OCI-LY1 (cell line): Measurements from ENCODE around the gene PTGER3.

Experiments
- H2AFZ ChIP-seq: fragments of 200-600 bp; sonication (generic), shearing (Covaris generic); 2 replicates; pipeline ENCODE4 v1.6.0; 2014; ENCODE audit warnings: antibody characterized with exemption, mild to moderate bottlenecking, low read length
- H3F3A ChIP-seq: fragments of 200-600 bp; sonication (generic), shearing (Covaris generic); 2 replicates; pipeline ENCODE4 v1.6.0; 2014; ENCODE audit warnings: mild to moderate bottlenecking, antibody characterized with exemption, low read length, moderate library complexity; ENCODE audit not compliant: insufficient read depth
- H3K27ac ChIP-seq: fragments of 200-600 bp; sonication (generic); 2 replicates; pipeline ENCODE4 v1.5.1; 2014; ENCODE audit warnings: low read length, mixed run types, mild to moderate bottlenecking, low read depth; ENCODE audit not compliant: poor library complexity, severe bottlenecking
- H3K27me3 ChIP-seq: fragments of 200-600 bp; sonication (generic); 2 replicates; pipeline ENCODE4 v1.6.0; 2014; ENCODE audit warnings: antibody characterized with exemption, mild to moderate bottlenecking, low read length, moderate library complexity; ENCODE audit not compliant: insufficient read depth
- H3K36me3 ChIP-seq: fragments of 200-600 bp; sonication (generic); 2 replicates; pipeline ENCODE4 v1.6.1; 2014; ENCODE audit warnings: mild to moderate bottlenecking, antibody characterized with exemption, low read length, moderate library complexity, mixed read lengths; ENCODE audit not compliant: insufficient read depth
- H3K4me1 ChIP-seq: fragments of 200-600 bp; sonication (generic); 2 replicates; pipeline ENCODE4 v1.5.1; 2014; ENCODE audit warnings: mild to moderate bottlenecking, low read length, moderate library complexity; ENCODE audit not compliant: insufficient read depth, severe bottlenecking
- H3K4me2 ChIP-seq: fragments of 200-600 bp; sonication (generic), shearing (Covaris generic); 2 replicates; pipeline ENCODE4 v1.6.1; 2014; ENCODE audit warnings: low read length
- H3K4me3 ChIP-seq: fragments of 200-600 bp; sonication (generic); 2 replicates; pipeline ENCODE4 v1.5.1; 2014; ENCODE audit warnings: low read length, low read depth, mild to moderate bottlenecking, mixed read lengths; ENCODE audit not compliant: poor library complexity, severe bottlenecking
- H3K79me2 ChIP-seq: fragments of 200-600 bp; shearing (Covaris generic); 2 replicates; pipeline ENCODE4 v1.6.1; 2016; ENCODE audit warnings: mixed run types, low read length, mixed read lengths; ENCODE audit not compliant: insufficient read depth
- H3K9ac ChIP-seq: fragments of 200-600 bp; sonication (generic), shearing (Covaris generic); 2 replicates; pipeline ENCODE4 v1.6.1; 2014; ENCODE audit warnings: mild to moderate bottlenecking, low read length, mixed read lengths
- H3K9me2 ChIP-seq: fragments of 200-600 bp; sonication (generic), shearing (Covaris generic); 2 replicates; pipeline ENCODE4 v1.6.1; 2014; ENCODE audit warnings: low read depth, mild to moderate bottlenecking, low read length, mixed read lengths
- H3K9me3 ChIP-seq: fragments of 200-600 bp; shearing (Covaris generic); 2 replicates; pipeline ENCODE4 v1.6.1; 2014; ENCODE audit warnings: low read length, mixed read lengths
- H4K20me1 ChIP-seq: fragments of 200-600 bp; sonication (generic), shearing (Covaris generic); 2 replicates; pipeline ENCODE4 v1.6.0; 2016; ENCODE audit warnings: mild to moderate bottlenecking, low read length; ENCODE audit not compliant: insufficient read depth
- EZH2 ChIP-seq: fragments of 200-600 bp; sonication (generic), shearing (Covaris generic); IDR thresholded peaks from 2 replicates; pipeline ENCODE4 v1.8.0; 2017; ENCODE audit warnings: borderline replicate concordance, mixed run types, mild to moderate bottlenecking, antibody characterized with exemption, low read length, moderate library complexity, mixed read lengths
- TF ChIP-seq, protein P1 (sequence below): fragments of 200-600 bp; sonication (generic), shearing (Covaris generic); IDR thresholded peaks from 2 replicates; pipeline ENCODE4 v1.5.1; 2017; ENCODE audit warnings: mild to moderate bottlenecking, antibody characterized with exemption, low read length, moderate library complexity, mixed read lengths

Gene PTGER3

GRCh38 chr1:71068325-71069240 lies 21.0 kb upstream of the PTGER3 start:
- H3K36me3 ChIP-seq, result peaks cover 95% of the 10 kb centered on the region
- H3K27me3 ChIP-seq, result no peaks in the 10 kb centered on the region
- no peaks in the 10 kb centered on the region for H3F3A ChIP-seq
- TF ChIP-seq, protein P1, sequence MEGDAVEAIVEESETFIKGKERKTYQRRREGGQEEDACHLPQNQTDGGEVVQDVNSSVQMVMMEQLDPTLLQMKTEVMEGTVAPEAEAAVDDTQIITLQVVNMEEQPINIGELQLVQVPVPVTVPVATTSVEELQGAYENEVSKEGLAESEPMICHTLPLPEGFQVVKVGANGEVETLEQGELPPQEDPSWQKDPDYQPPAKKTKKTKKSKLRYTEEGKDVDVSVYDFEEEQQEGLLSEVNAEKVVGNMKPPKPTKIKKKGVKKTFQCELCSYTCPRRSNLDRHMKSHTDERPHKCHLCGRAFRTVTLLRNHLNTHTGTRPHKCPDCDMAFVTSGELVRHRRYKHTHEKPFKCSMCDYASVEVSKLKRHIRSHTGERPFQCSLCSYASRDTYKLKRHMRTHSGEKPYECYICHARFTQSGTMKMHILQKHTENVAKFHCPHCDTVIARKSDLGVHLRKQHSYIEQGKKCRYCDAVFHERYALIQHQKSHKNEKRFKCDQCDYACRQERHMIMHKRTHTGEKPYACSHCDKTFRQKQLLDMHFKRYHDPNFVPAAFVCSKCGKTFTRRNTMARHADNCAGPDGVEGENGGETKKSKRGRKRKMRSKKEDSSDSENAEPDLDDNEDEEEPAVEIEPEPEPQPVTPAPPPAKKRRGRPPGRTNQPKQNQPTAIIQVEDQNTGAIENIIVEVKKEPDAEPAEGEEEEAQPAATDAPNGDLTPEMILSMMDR, result no peak
- no peak for TF ChIP-seq EZH2
- H4K20me1 ChIP-seq, result 0 out of 2 replicates have a peak, but pooled peaks cover 2% of the 10 kb centered on the region
- no peak overlapping the region for H3K4me3 ChIP-seq
- H3K4me2 ChIP-seq, result no peak overlapping the region
- H3K27ac ChIP-seq, result no peak overlapping the region
- no peaks in the 10 kb centered on the region for H3K79me2 ChIP-seq
- no peaks in the 10 kb centered on the region for H3K4me1 ChIP-seq
- H3K9me2 ChIP-seq, result no peaks in the 10 kb centered on the region
- H2AFZ ChIP-seq, result no peak overlapping the region
- no peak overlapping the region for H3K9ac ChIP-seq
- H3K9me3 ChIP-seq, result no peaks in the 10 kb centered on the region

- H4K20me1 ChIP-seq, result no peaks in the 10 kb centered on the region
- H2AFZ ChIP-seq, result no peak overlapping the region
- H3F3A ChIP-seq, result no peaks in the 10 kb centered on the region
- H3K9me2 ChIP-seq, result no peaks in the 10 kb centered on the region
- H3K4me2 ChIP-seq, result no peak overlapping the region
- no peaks in the 10 kb centered on the region for H3K9me3 ChIP-seq
- no peak for TF ChIP-seq EZH2
- TF ChIP-seq, protein P1, result no peak
- H3K27me3 ChIP-seq, result no peaks in the 10 kb centered on the region
- no peak overlapping the region for H3K9ac ChIP-seq
- H3K79me2 ChIP-seq, result no peaks in the 10 kb centered on the region
- no peaks in the 10 kb centered on the region for H3K4me1 ChIP-seq
- no peak overlapping the region for H3K27ac ChIP-seq
- peaks cover 11% of the 10 kb centered on the region for H3K36me3 ChIP-seq
- H3K4me3 ChIP-seq, result no peak overlapping the region
Measured at GRCh38 chr1:71054791-71055190, 7.2 kb upstream of the PTGER3 start.

DNA sequence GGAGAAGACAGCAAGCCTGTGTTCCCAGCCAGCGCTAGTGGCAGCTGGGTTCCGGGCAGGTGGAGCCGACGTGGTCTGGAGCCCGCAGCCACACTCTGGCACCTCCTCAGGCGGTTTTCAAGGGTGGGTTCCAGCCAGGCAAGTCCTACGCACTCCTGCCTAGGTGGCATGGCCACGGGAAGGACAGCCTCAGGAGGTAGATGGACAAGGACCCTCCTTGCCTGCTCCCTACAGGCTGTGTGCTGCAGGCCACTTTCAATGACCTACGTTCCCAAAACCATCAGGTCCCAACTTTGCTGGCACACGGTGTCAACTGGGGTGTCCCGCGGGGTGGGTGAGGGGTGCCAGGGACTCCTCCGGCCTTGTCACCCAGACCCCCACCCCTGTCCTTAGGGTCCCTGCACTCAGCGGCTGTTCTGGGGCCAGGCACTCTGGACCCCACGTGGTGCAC lies 6.7 kb upstream of the PTGER3 start:
- Histone ChIP-seq H3K9ac (no peak overlapping the region), H3K4me3 (no peak overlapping the region), H3K27me3 (no peaks in the 10 kb centered on the region), H3F3A (no peaks in the 10 kb centered on the region), H3K79me2 (no peaks in the 10 kb centered on the region), H2AFZ (no peak overlapping the region), H4K20me1 (no peaks in the 10 kb centered on the region), H3K27ac (no peak overlapping the region), H3K4me1 (no peaks in the 10 kb centered on the region), H3K9me3 (no peaks in the 10 kb centered on the region), H3K36me3 (peaks cover 8% of the 10 kb centered on the region), H3K4me2 (no peak overlapping the region), H3K9me2 (no peaks in the 10 kb centered on the region)
- TF ChIP-seq, protein P1, result no peak
- no peak for TF ChIP-seq EZH2
